HUES6 (cell line): Measurements from ENCODE around the gene ZNF592.
"Not testable (repeated sequence)": the region's sequence is repeated elsewhere in the genome, so short reads cannot be mapped to it uniquely, and the experiment has no call there.

Source experiments
- H3K27ac ChIP-seq: 2 replicates; pipeline ENCODE4 v1.7.0; 2013; ENCODE audit warnings: low read depth, mild to moderate bottlenecking, low read length, inconsistent platforms
- H3K27me3 ChIP-seq: 2 replicates; pipeline ENCODE4 v1.6.1; 2013; ENCODE audit warnings: low read length; ENCODE audit not compliant: control insufficient read depth, insufficient read depth
- H3K36me3 ChIP-seq: 2 replicates; pipeline ENCODE4 v1.6.1; 2013; ENCODE audit warnings: low read length; ENCODE audit not compliant: control insufficient read depth, insufficient read depth
- H3K4me1 ChIP-seq: 2 replicates; pipeline ENCODE4 v1.6.1; 2013; ENCODE audit warnings: low read length; ENCODE audit not compliant: control insufficient read depth, insufficient read depth
- H3K4me3 ChIP-seq: 2 replicates; pipeline ENCODE4 v1.5.1; 2013; ENCODE audit warnings: low read depth, low read length
- H3K9ac ChIP-seq: one replicate; pipeline ENCODE4 v1.6.1; 2013; ENCODE audit warnings: mild to moderate bottlenecking, low read length
- H3K9me3 ChIP-seq: 2 replicates; pipeline ENCODE4 v1.6.1; 2013; ENCODE audit warnings: low read depth, low read length; ENCODE audit not compliant: control insufficient read depth, insufficient read depth

ZNF592 gene

GRCh38 chr15:84749111-84749991 is 959 bp downstream of the ZNF592 start:
- H3K9me3 ChIP-seq: no peaks in the 10 kb centered on the region
- H3K36me3 ChIP-seq: no peaks in the 10 kb centered on the region
- H3K4me3 ChIP-seq: peak overlapping the region; percentile 75
- peaks cover 24% of the 10 kb centered on the region for H3K4me1 ChIP-seq
- H3K9ac ChIP-seq: peak overlapping the region; percentile 73
- H3K27ac ChIP-seq: peak overlapping the region; percentile 1; the same call in 1 of the 2 replicates
- no peaks in the 10 kb centered on the region for H3K27me3 ChIP-seq

GRCh38 chr15:84750583-84751092 is 2.2 kb downstream of the ZNF592 start:
- Histone ChIP-seq H3K9me3 (no peaks in the 10 kb centered on the region), H3K4me1 (peaks cover 24% of the 10 kb centered on the region), H3K9ac (no peak overlapping the region), H3K4me3 (peak overlapping the region; percentile 26; the same call in 1 of the 2 replicates), H3K27ac (no peak overlapping the region), H3K27me3 (no peaks in the 10 kb centered on the region), H3K36me3 (no peaks in the 10 kb centered on the region)

- not testable (repeated sequence) for H3K4me3 ChIP-seq, H3K27me3 ChIP-seq, H3K9ac ChIP-seq, H3K27ac ChIP-seq, H3K36me3 ChIP-seq, H3K9me3 ChIP-seq
- H3K4me1 ChIP-seq: peaks cover 24% of the 10 kb centered on the region
Observed at GRCh38 chr15:84751721-84752120, 3.3 kb downstream of the ZNF592 start.

- no peak overlapping the region for H3K4me3 ChIP-seq
- H3K9ac ChIP-seq: no peak overlapping the region
- H3K4me1 ChIP-seq: peaks cover 21% of the 10 kb centered on the region
- H3K27ac ChIP-seq: no peak overlapping the region
- no peaks in the 10 kb centered on the region for H3K9me3 ChIP-seq
- H3K27me3 ChIP-seq: no peaks in the 10 kb centered on the region
- H3K36me3 ChIP-seq: no peaks in the 10 kb centered on the region
Observed at GRCh38 chr15:84752195-84752594, 3.8 kb downstream of the ZNF592 start.

- Histone ChIP-seq H3K4me1 (peaks cover 18% of the 10 kb centered on the region), H3K9me3 (no peaks in the 10 kb centered on the region), H3K36me3 (no peaks in the 10 kb centered on the region), H3K27ac (no peak overlapping the region), H3K27me3 (no peaks in the 10 kb centered on the region), H3K4me3 (no peak overlapping the region), H3K9ac (no peak overlapping the region)
Observed at GRCh38 chr15:84752700-84753099, 4.3 kb downstream of the ZNF592 start.

DNA sequence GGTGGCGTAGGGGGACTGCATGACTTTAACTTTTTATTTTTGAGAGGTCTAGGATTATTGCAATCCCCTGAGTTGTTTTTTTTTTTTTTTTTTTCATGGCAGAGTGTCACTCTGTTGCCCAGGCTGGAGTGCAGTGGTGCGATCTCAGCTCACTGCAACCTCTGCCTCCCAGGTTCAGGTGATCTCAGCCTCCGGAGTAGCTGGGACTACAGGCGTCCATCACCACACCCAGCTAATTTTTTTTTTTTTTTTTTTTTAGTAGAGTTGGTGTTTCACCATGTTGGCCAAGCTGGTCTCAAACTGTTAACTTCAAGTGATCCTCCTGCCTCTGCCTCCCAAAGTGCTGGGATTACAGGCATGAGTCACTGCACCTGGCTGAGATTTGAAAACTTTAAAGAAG is 6.5 kb downstream of the ZNF592 start:
- not testable (repeated sequence) for H3K27ac ChIP-seq, H3K36me3 ChIP-seq, H3K4me3 ChIP-seq, H3K27me3 ChIP-seq, H3K9ac ChIP-seq, H3K9me3 ChIP-seq
- H3K4me1 ChIP-seq: peaks cover 13% of the 10 kb centered on the region

DNA sequence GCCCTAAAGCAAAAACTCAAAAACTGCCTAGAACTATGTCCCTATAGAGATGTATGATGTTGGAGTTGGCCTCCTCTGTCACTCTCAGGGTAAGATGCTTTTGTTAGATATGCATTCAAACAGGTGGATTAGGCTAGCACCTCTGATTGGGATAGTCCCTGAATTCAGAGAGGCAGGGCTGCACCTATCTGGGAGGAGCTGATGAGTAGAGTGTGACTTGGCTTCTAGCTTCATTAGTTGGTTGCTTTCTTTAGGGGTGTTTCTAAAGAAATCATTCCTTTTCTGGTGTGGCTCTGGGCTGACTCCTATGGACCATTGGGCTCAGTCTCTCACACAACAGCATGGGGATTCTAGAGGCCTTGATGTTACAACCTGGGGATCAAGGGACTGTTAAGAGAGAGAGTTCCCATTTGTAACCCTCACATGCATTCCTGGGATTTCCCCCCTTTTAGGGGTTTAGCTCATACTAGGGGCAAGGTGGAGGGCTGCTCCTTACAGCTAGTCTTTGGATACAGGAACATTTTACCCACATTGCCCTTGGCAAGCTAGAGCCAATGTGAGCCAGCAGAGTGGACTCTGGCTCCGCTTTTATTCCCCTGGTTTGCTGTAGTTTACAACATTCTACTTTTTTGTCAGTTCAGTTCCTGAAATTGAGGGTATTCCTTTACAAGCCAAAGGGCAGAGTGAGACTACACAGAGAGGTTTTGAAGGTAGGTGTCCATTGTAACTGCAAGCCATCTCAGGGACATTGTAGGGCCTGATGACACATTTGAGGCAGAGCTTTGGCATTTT is 7.5 kb downstream of the ZNF592 start:
- Histone ChIP-seq H3K36me3 (no peaks in the 10 kb centered on the region), H3K4me1 (peaks cover 7% of the 10 kb centered on the region), H3K27ac (no peak overlapping the region)

GRCh38 chr15:84759018-84759417 is 10.6 kb downstream of the ZNF592 start:
- Histone ChIP-seq H3K27me3 (no peaks in the 10 kb centered on the region), H3K4me1 (no peaks in the 10 kb centered on the region; the same call in 1 of the 2 replicates), H3K27ac (no peak overlapping the region), H3K36me3 (no peaks in the 10 kb centered on the region), H3K9ac (no peak overlapping the region), H3K9me3 (no peaks in the 10 kb centered on the region), H3K4me3 (no peak overlapping the region)

More for the DNA sequence above, 7.5 kb downstream of the ZNF592 start:
- Histone ChIP-seq H3K9ac (no peak overlapping the region), H3K27me3 (no peaks in the 10 kb centered on the region), H3K4me3 (no peak overlapping the region), H3K9me3 (no peaks in the 10 kb centered on the region)

DNA sequence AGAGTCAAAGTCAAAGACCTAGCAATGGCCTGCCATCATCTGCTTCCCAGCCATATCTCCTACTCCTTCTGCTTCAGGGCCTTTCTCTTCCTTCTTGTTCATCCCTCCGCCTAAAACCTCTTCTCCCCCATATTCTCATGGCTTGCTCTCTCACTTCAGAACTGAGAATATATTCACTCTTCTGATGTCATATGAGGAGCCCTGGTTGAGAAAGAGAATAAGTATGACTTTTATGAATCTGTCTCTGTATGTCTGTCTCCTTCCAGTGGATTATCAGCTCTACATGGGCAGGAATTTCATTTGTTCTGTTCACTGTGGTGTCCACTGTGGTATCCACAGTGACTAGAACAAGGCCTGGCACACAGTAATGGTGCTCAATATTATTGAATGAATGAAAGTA is 11.8 kb downstream of the ZNF592 start:
- Histone ChIP-seq H3K4me1 (no peaks in the 10 kb centered on the region; the same call in 1 of the 2 replicates), H3K9ac (no peak overlapping the region), H3K4me3 (no peak overlapping the region), H3K36me3 (0 out of 2 replicates have a peak, but pooled peaks cover 4% of the 10 kb centered on the region), H3K9me3 (no peaks in the 10 kb centered on the region), H3K27me3 (no peaks in the 10 kb centered on the region), H3K27ac (no peak overlapping the region)

GRCh38 chr15:84761607-84762131 is 13.3 kb downstream of the ZNF592 start:
- H3K9ac ChIP-seq: no peak overlapping the region
- no peak overlapping the region for H3K4me3 ChIP-seq
- no peaks in the 10 kb centered on the region for H3K9me3 ChIP-seq
- no peak overlapping the region for H3K27ac ChIP-seq
- H3K4me1 ChIP-seq: no peaks in the 10 kb centered on the region
- H3K27me3 ChIP-seq: no peaks in the 10 kb centered on the region
- peaks cover 15% of the 10 kb centered on the region for H3K36me3 ChIP-seq
